NCI-H2107 (cell line): Measurements from ENCODE around the gene DPH6.
"Not testable (repeated sequence)": the region's sequence is repeated elsewhere in the genome, so short reads cannot be mapped to it uniquely, and the experiment has no call there.

Experiments used
- DNase-seq: peaks from one replicate; lab custom pipeline; 2025; lab: John Stamatoyannopoulos, UW

Gene DPH6

DNA sequence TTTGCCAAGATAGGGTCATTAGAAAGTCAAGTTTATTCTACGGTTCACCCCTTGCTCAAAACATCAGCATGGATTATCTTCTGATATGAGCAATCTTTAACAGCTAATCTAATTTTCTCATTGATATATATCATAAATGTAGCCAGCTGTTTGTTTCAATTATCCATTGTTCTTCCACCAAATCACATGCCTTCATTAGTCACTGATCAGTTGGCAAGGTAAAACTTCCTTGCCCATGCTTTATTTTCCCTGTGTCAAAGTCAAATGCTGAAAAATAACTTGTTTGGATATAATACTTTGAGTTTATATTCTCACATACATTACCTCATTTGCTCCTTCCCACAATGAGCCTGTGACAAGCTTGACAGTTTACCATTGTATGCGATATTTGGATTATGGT lies 60.6 kb downstream of the DPH6 start:
- no peak for DNase-seq

- no peak for DNase-seq
Measured at GRCh38 chr15:35484231-35484945, 61.6 kb downstream of the DPH6 start.

- DNase-seq: no peak
Measured at GRCh38 chr15:35481992-35482391, 64.0 kb downstream of the DPH6 start.

DNA sequence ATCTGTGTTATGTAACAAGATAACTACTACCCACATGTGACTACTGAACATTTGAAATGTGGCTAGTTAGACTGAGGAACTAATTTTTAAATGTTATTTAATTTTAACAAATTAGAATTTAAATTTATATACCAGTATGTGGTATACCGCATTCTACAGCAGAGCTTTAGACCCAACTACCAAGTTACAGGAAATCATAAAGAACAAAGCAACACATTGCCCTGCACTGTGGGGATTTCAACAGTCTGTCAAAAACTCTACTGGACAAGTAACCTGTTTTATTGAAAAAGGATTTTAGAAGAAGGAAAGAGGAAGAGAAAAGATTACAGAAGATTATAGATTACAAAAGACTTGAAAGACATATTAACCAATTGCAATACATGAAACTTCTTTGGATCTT lies 64.9 kb downstream of the DPH6 start:
- no peak for DNase-seq

DNA sequence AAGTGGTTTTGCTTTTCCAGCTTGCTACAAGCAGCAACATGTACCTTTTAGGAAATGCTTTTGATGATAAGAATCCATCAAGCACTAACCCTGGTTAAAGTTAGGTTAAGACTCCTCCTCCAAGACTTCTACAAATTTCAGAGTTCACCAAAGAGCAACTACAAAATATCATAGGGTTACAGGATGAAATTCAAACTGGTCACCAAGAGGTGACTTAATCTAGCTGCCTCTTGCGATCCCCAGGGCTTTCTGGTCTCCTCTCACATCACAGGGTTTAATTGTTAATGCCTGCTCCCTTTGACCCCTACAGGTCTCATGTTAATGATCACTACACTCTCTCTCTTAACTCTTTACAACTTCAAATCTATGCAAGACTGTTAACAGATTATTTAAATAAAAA lies 66.5 kb downstream of the DPH6 start:
- DNase-seq: no peak

DNA sequence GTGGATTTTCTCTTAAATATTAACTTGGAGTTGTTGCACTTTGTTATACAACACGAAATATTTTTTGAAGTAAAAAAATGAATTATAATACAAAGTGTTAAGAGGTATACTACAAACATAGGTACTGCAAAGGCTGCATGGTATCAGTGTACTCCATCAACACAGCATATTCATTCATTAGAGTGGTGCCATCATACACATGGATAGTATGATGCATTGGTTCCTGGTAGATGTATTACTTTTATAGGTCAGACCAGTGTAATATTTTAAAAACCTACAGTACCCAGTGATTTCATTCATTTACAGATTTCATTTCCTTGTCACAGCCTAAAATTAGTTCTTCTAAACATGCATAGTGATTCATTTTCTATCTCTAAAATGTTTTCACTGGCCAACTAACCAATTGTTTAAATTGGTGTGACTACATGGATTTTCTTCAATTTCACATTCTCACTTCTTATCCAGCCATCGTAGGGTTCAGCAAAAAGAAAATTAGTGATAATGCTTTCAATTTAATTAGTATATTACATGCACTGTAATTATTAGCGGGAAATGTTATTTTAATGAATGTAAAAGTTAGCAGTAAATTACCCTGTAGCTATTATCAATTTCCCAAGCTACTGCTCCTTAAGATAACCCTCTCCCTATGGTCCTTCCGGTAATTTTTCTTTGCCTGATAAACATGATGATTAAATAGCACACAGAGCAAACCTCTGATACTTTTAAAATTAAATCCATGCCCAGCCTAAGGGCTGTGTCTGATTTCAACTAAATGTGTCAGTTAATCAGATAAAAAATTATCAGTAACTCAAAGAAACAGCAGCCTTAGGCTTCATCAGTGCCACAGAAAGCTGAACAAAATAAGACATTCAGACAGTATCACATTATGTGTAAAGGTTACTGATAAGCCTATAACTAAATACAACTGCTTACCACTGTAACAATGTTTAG lies 68.4 kb downstream of the DPH6 start:
- DNase-seq: no peak

DNA sequence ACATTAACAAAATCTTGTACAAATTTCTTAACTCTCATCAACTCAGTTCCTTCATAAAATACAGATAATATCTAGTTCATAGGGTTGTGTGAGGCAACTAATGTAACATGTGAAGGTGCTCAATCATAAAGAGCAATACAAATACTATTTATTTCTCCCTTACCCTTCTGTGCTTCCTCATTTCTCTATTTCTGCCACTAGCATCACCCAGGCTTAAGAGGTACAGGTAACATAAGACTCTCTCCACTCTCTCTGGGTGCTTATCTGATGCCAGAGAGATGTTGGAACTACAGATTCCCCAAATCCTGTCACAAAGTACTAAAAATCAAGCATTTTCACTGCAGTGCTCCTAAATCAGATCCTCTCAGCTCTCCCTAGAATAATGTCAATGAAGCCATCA lies 74.9 kb downstream of the DPH6 start:
- DNase-seq: no peak

- no peak for DNase-seq
Measured at GRCh38 chr15:35470441-35470840, 75.5 kb downstream of the DPH6 start.

- no peak for DNase-seq
Measured at GRCh38 chr15:35466476-35466875, 79.5 kb downstream of the DPH6 start.

- no peak for DNase-seq
Measured at GRCh38 chr15:35465783-35466182, 80.2 kb downstream of the DPH6 start.

DNA sequence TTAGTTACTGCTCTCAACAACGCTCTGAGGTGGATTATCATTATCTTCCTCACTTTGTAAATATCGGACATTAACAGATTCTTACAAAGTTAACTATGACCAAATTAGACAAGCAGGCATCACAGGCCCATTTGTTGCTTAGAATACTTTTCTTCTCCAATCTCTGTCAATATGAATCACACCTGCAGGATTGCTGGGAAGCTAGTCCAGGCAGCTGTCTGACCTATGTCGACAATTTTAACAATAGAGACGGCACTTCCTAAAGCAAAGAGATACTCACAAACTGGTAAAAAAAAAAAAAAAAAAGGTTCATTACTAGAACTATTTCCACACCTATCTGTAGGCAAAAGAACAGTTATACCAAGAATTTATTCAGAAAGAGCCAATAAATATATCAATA lies 85.3 kb downstream of the DPH6 start:
- DNase-seq: no peak

DNA sequence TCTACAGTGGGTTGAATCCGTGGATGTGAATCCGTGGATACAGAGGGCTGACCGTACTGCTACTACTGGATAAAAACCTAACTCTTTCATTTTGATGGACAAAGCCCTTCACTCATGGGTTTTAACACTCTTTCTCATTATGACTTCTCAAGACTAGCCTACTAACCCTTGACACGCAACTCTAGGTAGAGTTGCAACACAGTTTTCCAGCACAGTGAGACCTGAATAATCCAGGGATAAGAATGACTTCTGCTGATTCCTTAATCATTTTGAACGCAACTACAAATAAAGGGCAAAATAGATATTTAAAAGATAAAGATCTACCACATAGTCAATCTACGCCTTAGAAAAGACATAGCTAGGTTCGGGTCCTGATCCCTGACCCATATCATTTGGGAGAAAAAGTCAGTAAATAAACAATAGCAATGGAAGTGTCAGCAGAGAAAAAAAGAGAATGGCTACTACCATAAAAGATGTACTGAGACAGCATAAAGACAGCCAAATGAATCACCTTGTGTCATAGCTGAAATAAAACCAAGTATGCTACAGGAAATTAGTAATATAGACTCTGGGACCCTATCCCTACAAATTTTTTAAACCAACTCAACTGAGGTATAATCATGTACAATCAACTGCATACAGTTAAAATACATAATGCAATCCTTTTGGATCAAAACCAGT lies 87.6 kb downstream of the DPH6 start:
- DNase-seq: no peak

DNA sequence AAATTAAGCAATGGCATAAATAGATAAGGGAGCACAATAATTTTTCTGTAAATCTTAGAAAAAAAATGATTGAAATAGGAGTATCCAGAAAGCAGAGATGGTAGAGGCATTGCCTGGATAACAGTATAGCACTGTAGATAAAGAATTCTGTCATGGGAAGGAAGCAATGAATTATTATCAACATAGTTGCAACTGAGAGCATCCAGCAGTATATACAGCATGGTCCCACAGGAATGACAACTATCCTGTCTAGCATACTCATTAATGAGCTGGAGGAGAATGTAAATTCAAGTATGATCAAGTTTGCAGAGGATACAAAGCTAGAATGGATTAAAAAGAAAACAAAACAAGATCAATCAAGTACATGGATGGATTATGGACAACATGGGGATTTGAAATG lies 90.8 kb downstream of the DPH6 start:
- DNase-seq: no peak

DNA sequence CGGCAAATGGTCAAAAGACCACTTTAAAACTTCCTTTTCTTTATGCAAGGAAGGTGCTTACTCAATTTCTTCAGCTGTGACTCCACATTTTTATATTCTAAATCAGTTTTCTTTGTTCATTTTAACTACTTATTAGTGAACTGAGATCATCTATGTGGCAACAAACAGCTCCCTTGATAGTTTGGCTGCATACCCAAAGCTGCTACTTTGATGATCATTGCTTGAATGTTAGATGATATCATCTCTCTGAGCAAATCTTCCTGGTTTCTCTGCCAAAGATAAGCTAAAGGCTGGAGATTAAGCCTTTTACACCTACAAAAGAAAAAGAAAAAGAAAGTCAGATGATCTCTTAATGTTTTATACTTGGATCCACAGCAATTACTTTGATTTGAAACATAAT lies 95.5 kb downstream of the DPH6 start:
- no peak for DNase-seq

DNA sequence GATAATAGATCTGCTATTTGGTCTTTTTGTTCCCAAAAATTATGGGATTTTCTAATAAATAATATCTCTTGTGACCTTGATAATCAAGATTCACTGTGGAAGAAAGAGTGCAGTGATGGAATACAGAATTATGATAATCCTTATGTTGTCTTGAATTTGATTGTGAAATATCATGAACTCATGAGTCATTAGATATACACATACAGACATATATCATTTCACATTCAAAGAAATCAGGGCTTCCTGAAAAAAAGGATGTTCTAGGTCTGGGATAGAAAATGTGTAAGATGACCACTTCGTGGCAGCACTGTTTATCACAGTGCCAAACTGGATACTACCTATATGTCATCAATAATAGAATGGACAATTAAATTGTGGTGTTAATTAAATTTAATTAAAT lies 97.7 kb downstream of the DPH6 start:
- no peak for DNase-seq

DNA sequence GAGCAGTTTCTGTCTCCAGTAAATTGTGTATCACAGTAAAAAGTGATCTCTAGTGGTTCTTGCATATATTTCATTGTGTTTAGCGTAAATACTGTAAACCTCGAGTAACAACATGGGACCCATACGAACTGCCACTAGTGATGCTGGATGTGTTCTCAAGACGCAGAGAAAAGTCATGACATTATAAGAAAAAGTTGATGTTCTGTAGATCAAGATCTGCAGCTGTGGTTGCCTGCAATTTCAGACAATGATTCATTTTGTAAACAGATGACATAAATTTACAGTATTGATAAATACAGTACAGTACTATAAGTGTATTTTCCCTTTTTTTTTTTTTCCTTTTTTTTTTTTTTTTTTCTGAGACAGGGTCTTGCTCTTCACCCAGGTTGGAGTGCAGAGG lies 100.1 kb downstream of the DPH6 start:
- no peak for DNase-seq

- DNase-seq: no peak
Measured at GRCh38 chr15:35444557-35445204, 101.3 kb downstream of the DPH6 start.

DNA sequence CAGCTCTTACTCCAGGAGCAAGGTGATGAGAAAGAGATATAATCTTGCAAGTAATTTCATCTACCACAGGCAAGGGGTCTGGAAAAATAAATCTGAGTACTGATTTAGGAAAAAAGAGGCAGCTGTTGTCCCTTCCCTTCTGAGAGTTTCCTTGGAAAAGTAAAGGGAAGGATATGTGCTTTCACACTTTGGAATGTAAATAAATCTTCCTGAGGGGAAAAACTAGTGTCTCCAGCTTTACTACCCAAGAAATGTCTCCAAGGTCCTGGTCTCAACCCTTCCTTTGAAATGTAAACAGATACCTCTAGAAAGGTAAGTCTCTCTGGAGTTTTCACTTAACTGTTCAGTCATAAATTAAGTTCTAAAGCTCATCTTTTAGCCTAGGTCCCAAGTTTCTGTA lies 102.6 kb downstream of the DPH6 start:
- DNase-seq: no peak

DNA sequence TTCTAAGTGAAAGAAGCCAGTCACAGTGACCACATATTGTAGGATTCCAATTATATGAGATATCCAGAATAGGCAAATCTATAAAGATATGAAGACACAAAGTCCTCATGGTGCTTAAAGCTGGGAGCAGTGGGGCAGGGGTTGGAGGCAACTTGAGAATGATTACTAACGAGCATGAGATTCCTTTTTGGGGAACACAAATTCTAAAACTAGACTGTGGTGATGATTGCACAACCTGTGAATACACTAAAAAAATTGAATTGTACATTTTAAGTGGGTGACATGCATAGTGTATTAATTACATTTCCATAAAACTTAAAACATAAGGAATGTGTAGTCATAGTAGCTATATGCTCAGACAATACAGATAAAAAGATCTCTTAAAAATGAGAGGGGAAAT lies 103.2 kb downstream of the DPH6 start:
- no peak for DNase-seq

GRCh38 chr15:35441279-35441678 lies 104.7 kb downstream of the DPH6 start:
- not testable (repeated sequence) for DNase-seq

GRCh38 chr15:35440265-35440664 lies 105.7 kb downstream of the DPH6 start:
- DNase-seq: no peak

DNA sequence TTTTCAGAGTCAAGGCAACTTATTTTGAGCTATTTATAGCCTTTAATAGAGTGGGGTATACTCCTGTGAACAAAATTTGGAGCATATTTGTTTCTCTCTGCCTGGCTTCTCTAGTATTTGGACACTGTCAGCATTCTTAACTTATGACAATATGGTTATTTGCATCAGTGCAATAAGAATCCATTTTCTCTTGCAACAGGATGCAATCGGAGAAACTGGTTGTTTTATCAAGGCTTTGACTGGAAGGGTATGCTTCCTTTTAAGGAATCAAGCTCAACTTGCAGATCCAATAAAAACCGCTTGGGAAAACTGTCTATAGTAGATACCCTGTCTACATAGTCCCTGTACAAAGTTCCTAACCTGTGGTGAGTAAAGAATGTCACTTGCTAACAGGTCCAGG lies 106.7 kb downstream of the DPH6 start:
- DNase-seq: no peak
